Upper lobe of left lung (tissue), 4 donors: ENCODE results near the gene CRLF2.
"Not testable (repeated sequence)": the region's sequence is repeated elsewhere in the genome, so short reads cannot be mapped to it uniquely, and the experiment has no call there.

Source experiments
- POLR2A ChIP-seq, 4 donors: fragments of 450-650 bp; IDR thresholded peaks; one replicate each; pipeline ENCODE4 v1.5.1; 2016 to 2017; ENCODE audit warnings: antibody characterized with exemption in 4 of 4, mild to moderate bottlenecking in 2 of 4
- TF ChIP-seq, protein P1 (sequence below), 6 experiments: fragments of 450-650 bp in 4 of 6; fragments of 200-600 bp in 2 of 6; sonication (generic) in 2 of 6; IDR thresholded peaks; one replicate each; pipeline ENCODE4 v1.5.1; 2016 to 2019; ENCODE audit warnings: antibody characterized with exemption in 6 of 6

DNA sequence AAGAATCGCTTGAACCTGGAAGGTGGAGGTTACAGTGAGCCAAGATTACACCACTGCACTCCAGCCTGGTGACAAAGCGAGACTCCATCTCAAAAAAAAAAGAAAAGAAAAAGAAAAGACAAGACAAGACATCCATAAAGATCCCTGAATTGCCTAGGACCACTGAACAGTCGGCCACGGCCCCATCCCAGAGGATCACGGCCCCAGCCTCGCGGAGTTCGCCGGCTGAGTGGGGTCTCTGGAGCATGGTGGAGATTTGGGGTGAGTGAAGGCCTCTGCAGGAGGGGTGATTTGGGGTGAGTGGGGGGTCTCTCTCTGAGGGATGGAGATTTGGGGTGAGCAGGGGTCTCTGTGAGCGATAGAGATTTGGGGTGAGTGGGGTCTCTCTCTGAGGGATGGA is 28.1 kb upstream of the CRLF2 start:
- TF ChIP-seq, protein P1, sequence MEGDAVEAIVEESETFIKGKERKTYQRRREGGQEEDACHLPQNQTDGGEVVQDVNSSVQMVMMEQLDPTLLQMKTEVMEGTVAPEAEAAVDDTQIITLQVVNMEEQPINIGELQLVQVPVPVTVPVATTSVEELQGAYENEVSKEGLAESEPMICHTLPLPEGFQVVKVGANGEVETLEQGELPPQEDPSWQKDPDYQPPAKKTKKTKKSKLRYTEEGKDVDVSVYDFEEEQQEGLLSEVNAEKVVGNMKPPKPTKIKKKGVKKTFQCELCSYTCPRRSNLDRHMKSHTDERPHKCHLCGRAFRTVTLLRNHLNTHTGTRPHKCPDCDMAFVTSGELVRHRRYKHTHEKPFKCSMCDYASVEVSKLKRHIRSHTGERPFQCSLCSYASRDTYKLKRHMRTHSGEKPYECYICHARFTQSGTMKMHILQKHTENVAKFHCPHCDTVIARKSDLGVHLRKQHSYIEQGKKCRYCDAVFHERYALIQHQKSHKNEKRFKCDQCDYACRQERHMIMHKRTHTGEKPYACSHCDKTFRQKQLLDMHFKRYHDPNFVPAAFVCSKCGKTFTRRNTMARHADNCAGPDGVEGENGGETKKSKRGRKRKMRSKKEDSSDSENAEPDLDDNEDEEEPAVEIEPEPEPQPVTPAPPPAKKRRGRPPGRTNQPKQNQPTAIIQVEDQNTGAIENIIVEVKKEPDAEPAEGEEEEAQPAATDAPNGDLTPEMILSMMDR (IDR thresholded peaks at IDR 0.05), result not testable (repeated sequence)
- not testable (repeated sequence) for TF ChIP-seq POLR2A (IDR thresholded peaks at IDR 0.05)
